Measurements from ENCODE around the gene NNMT. TPM values are rescaled to one million over a fixed set of nuclear protein-coding genes. Genes with fewer than 3 reads are reported as not detected.

The NNMT gene
- total RNA-seq, 1 experiment from 2014 or later, result not detected

- DNase-seq (ENCODE audit: low read depth, low spot score), result no peak
- no peak for TF ChIP-seq POLR2A (IDR thresholded peaks at IDR 0.05; ENCODE audit: borderline replicate concordance, extremely low read depth, insufficient read depth, insufficient read length)
- no peak for ATAC-seq
- Histone ChIP-seq H3K27me3 (ENCODE audit: insufficient read depth, low read length) (peaks cover 3% of the 10 kb centered on the region; the same call in 1 of the 2 replicates), H3K4me2 (ENCODE audit: low read length) (no peak overlapping the region), H3K9ac (ENCODE audit: low read length) (no peak overlapping the region), H3K79me2 (ENCODE audit: insufficient read depth, low read length) (no peaks in the 10 kb centered on the region), H4K20me1 (ENCODE audit: insufficient read depth) (no peaks in the 10 kb centered on the region), H3K4me3 (replicated peaks in 1 of 2; ENCODE audit: low read depth in 1 of 2, low read length in 2 of 2) (no peak overlapping the region), H3K9me2 (ENCODE audit: insufficient read depth) (no peaks in the 10 kb centered on the region), H3K36me3 (ENCODE audit: control insufficient read depth in 1 of 2, insufficient read depth in 2 of 2, low read length in 2 of 2) (no peaks in the 10 kb centered on the region), H3K9me3 (ENCODE audit: control insufficient read depth in 1 of 2, insufficient read depth in 1 of 2, low read depth in 1 of 2, low read length in 2 of 2) (no peaks in the 10 kb centered on the region), H3K27ac (ENCODE audit: low read depth, low read length) (no peak overlapping the region), H3K4me1 (ENCODE audit: control insufficient read depth in 1 of 2, insufficient read depth in 2 of 2, low read length in 2 of 2) (no peaks in the 10 kb centered on the region), H2AFZ (ENCODE audit: low read depth, low read length, poor library complexity, severe bottlenecking) (no peak overlapping the region)
- BruUV-seq (replicated peaks), result no TSS peak
- RAD21 ChIA-PET (ENCODE audit: low non-redundant PET in 1 of 2, low total read pairs in 2 of 2, uncharacterized antibody in 2 of 2, unreplicated experiment in 2 of 2), result no interaction called here
- POLR2A ChIA-PET, result no interaction called here
- intact Hi-C loops (cut with micrococcal nuclease), result no loop called here
- CTCF ChIA-PET, result interaction anchor here (6.6 kb wide), 1 partner anchor 264 kb away, joined by 74 read pairs; no protein-coding TSS in a partner anchor
Observed at GRCh38 chr11:114256967-114257286, 39.3 kb upstream of the NNMT start.

GRCh38 chr11:114257621-114258558, 38.3 kb upstream of the NNMT start:
- H3K36me3 ChIP-seq (ENCODE audit: control insufficient read depth in 1 of 2, insufficient read depth in 2 of 2, low read length in 2 of 2), result no peaks in the 10 kb centered on the region
- H3K4me1 ChIP-seq (ENCODE audit: control insufficient read depth in 1 of 2, insufficient read depth in 2 of 2, low read length in 2 of 2), result no peaks in the 10 kb centered on the region
- H3K27me3 ChIP-seq (ENCODE audit: insufficient read depth, low read length), result peaks cover 3% of the 10 kb centered on the region; the same call in 1 of the 2 replicates
- RAD21 ChIA-PET (ENCODE audit: low non-redundant PET in 1 of 2, low total read pairs in 2 of 2, uncharacterized antibody in 2 of 2, unreplicated experiment in 2 of 2), result no interaction called here
- H3K79me2 ChIP-seq (ENCODE audit: insufficient read depth, low read length), result no peaks in the 10 kb centered on the region
- CTCF ChIA-PET, result interaction anchor here (6.6 kb wide), 1 partner anchor 265 kb away, joined by 74 read pairs; no protein-coding TSS in a partner anchor
- H3K4me3 ChIP-seq (replicated peaks in 1 of 2; ENCODE audit: low read depth in 1 of 2, low read length in 2 of 2), result no peak overlapping the region
- intact Hi-C loops (cut with micrococcal nuclease), result no loop called here
- POLR2A ChIA-PET, result no interaction called here
- H3K4me2 ChIP-seq (ENCODE audit: low read length), result no peak overlapping the region
- no peak for ATAC-seq
- H2AFZ ChIP-seq (ENCODE audit: low read depth, low read length, poor library complexity, severe bottlenecking), result no peak overlapping the region
- BruUV-seq (replicated peaks), result no TSS peak
- H3K9me2 ChIP-seq (ENCODE audit: insufficient read depth), result no peaks in the 10 kb centered on the region
- H4K20me1 ChIP-seq (ENCODE audit: insufficient read depth), result no peaks in the 10 kb centered on the region
- no peak for DNase-seq (ENCODE audit: low read depth, low spot score)
- H3K27ac ChIP-seq (ENCODE audit: low read depth, low read length), result no peak overlapping the region
- H3K9ac ChIP-seq (ENCODE audit: low read length), result no peak overlapping the region
- no peaks in the 10 kb centered on the region for H3K9me3 ChIP-seq (ENCODE audit: control insufficient read depth in 1 of 2, insufficient read depth in 1 of 2, low read depth in 1 of 2, low read length in 2 of 2)
- no peak for TF ChIP-seq YY1 (IDR thresholded peaks at IDR 0.05; ENCODE audit: extremely low read depth, insufficient replicate concordance, low read depth, low read length)
- TF ChIP-seq RAD21 (IDR thresholded peaks at IDR 0.05; ENCODE audit: low read depth), result no peak
- TF ChIP-seq MAX (IDR thresholded peaks at IDR 0.05), result no peak
- no peak for TF ChIP-seq ZBTB33 (IDR thresholded peaks at IDR 0.05; ENCODE audit: extremely low read depth, insufficient replicate concordance, low read length)
- TF ChIP-seq REST (IDR thresholded peaks at IDR 0.05; ENCODE audit: low read depth), result no peak
- no peak for TF ChIP-seq FOSL1 (IDR thresholded peaks at IDR 0.05; ENCODE audit: low read depth)
- no peak for TF ChIP-seq CBX3 (IDR thresholded peaks at IDR 0.05; ENCODE audit: low read depth)
- TF ChIP-seq EZH2 (IDR thresholded peaks at IDR 0.05), result no peak
- TF ChIP-seq JUND (IDR thresholded peaks at IDR 0.05), result no peak
- no peak for TF ChIP-seq SIN3A (IDR thresholded peaks at IDR 0.05; ENCODE audit: low read depth)
- no peak for TF ChIP-seq EZH2phosphoT487 (IDR thresholded peaks at IDR 0.05; ENCODE audit: borderline replicate concordance)
- TF ChIP-seq ELF1 (IDR thresholded peaks at IDR 0.05; ENCODE audit: borderline replicate concordance, low read depth), result no peak
- TF ChIP-seq SP1 (IDR thresholded peaks at IDR 0.05; ENCODE audit: low read depth), result no peak
- no peak for TF ChIP-seq POLR2AphosphoS5 (IDR thresholded peaks at IDR 0.05; ENCODE audit: low read depth, low read length)

Measured in HCT116 (cell line).